ENCODE data around the gene FRMD4B. TPM values are rescaled to one million over a fixed set of nuclear protein-coding genes. Genes with fewer than 3 reads are reported as not detected.
"Not testable (repeated sequence)": the region's sequence is repeated elsewhere in the genome, so short reads cannot be mapped to it uniquely, and the experiment has no call there.

Gene FRMD4B
- polyA plus RNA-seq, 1 donor, result 14.0 TPM

DNA sequence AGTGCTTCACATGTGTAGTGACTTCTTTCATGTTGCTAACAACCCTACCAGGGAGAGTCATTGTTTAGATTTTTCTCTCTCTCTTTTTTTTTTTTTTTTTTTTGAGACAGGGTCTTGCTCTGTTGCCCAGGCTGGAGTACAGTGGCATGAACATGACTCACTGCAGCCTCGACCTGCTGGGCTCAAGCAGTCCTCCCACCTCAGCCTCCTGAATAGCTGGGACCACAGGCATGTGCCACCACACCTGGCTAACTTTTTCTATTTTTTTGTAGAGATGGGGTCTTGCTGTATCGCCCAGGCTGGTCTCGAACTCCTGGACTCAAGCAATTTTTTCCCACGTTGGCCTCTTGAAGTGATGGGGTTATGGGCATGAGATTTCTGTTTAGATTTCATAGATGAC, 63.4 kb downstream of the FRMD4B start:
- DNase-seq (ENCODE audit: low read depth), result not testable (repeated sequence)

DNA sequence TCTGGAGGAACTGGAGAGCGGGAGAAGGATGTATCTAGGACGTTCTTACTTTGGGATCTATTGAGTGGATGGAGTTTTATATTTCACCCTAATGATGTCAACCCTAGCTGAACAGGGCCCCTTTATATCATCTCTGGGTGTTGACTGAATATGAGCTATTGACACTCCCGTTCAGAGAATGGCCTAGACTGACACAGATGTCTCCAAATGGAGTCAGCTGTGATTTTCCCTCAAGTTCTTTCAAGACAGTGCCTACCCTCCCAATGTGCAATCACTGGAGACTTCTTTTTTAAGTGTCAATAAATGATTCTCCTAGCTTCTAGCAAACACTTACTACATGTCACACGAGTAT, 63.8 kb downstream of the FRMD4B start:
- DNase-seq (ENCODE audit: low read depth), result no peak

- no peak for DNase-seq (ENCODE audit: low read depth)
Measured at GRCh38 chr3:69321301-69322157, 64.4 kb downstream of the FRMD4B start.

DNA sequence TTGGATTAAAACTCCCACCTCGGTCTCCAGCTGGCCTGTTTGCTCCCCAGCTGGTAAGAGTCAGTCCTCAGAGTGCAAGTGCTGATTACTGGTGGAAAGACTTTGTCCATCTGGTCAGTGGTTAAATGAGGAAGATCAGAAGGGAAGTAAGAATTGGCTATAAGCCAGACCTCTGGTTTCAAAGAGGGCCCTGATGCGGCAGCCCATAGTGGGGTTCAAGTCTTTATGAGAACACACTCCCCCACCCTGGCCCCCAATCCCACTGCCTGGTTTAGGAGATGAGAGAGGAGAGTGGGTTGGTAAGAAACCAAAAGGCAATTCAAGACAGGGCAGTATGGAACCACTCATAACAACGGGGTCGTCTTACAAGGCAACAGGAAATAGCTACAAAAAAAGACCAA, 65.0 kb downstream of the FRMD4B start:
- no peak for DNase-seq (ENCODE audit: low read depth)

- DNase-seq (ENCODE audit: low read depth), result no peak
Measured at GRCh38 chr3:69319652-69320051, 66.2 kb downstream of the FRMD4B start.

- no peak for DNase-seq (ENCODE audit: low read depth)
Measured at GRCh38 chr3:69318410-69318809, 67.5 kb downstream of the FRMD4B start.

- no peak for DNase-seq (ENCODE audit: low read depth)
Measured at GRCh38 chr3:69313251-69313650, 72.6 kb downstream of the FRMD4B start.

DNA sequence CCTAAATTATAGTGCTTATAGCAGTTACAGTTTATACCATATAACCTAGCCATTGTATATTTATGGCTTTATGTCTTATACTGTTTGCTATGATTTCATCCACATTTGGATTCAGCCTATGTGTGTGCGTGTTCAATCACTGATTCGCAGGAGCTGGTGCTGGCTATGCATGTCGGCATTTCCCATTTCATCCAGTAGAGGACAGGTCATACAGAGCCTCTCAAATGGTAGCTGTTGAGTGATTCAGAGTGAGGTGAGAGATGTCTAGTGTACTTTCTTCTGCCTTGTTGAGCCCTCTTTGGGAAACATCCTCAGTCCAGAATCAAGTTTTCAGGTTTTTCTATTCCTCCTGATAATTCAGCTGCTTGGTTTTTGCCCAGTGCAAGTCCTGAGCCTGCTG, 76.1 kb downstream of the FRMD4B start:
- no peak for DNase-seq (ENCODE audit: low read depth)

DNA sequence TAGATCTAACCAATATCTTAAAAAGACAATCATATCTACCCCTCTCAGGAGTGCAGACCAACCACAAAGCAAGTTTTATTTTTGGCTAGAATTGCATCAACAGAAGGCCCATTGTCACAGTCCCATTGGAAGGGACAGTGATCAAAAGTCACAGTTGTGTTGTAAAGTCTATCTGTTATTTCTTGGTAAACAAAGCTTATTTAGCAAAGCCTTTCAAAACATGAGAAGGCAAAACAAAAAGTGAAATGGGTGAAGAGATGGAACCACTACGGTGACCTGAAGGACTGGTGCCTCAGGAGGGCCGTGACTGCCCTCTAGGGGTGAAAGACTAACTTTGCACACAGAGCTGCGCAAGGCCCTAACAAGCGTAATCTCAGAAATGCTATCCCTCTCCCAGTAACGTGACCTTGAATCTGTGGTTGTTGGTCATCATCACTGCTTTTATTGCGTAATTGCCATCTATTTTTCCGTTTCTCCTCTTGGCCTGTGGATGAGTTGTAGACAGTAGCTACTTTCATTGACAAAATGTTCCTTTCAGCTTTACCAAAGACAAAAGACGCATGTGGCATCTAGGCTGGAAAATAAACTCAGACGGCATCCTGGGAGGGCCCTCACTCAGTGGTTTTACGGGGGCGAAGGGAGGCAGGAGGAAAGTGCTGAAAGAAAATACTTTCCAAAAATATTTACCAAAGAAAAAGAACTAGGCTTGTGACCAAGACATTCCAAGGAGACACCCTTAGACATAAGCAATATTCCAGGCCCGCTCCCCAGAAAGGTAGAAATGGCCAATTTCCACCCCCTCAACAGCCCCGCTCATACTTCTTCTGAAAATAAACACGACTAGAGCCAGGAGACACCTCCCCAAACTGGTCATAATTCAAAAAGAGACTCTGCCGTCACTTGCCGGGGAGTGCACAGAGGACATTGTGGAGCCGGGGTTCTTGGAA, 79.4 kb downstream of the FRMD4B start:
- peak; percentile 59 for DNase-seq (ENCODE audit: low read depth)

DNA sequence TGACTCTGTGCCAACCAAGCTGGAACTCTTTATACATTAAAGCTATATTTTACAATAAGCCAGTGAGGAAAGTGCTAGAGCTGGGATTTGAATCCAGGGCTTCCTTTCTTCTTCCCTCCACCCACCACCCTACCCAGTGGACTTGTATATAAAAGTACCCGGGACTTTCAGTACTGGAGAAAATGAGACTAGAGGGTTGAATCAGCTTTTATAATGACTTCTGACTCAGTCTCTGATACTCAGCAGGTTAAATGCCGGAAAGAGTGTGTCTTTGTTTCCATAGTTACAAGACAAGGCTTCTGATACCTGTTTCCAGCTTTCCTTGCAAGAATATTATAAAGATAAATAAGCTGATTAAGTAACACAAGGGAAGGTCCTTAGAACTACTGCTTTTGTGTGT, 80.9 kb downstream of the FRMD4B start:
- DNase-seq (ENCODE audit: low read depth), result no peak

- no peak for DNase-seq (ENCODE audit: low read depth)
Measured at GRCh38 chr3:69304396-69304795, 81.5 kb downstream of the FRMD4B start.

GRCh38 chr3:69300296-69300695, 85.6 kb downstream of the FRMD4B start:
- DNase-seq (ENCODE audit: low read depth), result no peak

DNA sequence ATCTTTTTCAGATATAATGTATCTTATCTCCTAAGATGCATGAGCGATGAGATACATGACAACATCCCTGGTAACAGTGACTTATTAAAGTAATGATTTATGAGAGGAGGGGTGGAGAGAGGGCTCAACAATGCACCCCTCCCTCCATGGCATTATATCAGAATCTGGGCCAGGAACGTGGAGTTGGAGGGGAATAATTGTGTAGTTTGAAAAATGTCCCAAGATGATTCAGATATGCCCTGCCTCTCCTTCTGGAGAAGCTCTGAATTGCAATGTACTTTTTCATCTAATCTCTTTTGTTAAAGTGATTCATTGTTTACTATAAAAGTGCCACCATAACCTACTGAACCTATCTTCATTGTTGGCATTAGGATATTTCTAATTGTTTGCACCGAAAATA, 86.5 kb downstream of the FRMD4B start:
- DNase-seq (ENCODE audit: low read depth), result no peak

GRCh38 chr3:69297501-69297900, 88.4 kb downstream of the FRMD4B start:
- no peak for DNase-seq (ENCODE audit: low read depth)

GRCh38 chr3:69296995-69297394, 88.9 kb downstream of the FRMD4B start:
- DNase-seq (ENCODE audit: low read depth), result no peak

DNA sequence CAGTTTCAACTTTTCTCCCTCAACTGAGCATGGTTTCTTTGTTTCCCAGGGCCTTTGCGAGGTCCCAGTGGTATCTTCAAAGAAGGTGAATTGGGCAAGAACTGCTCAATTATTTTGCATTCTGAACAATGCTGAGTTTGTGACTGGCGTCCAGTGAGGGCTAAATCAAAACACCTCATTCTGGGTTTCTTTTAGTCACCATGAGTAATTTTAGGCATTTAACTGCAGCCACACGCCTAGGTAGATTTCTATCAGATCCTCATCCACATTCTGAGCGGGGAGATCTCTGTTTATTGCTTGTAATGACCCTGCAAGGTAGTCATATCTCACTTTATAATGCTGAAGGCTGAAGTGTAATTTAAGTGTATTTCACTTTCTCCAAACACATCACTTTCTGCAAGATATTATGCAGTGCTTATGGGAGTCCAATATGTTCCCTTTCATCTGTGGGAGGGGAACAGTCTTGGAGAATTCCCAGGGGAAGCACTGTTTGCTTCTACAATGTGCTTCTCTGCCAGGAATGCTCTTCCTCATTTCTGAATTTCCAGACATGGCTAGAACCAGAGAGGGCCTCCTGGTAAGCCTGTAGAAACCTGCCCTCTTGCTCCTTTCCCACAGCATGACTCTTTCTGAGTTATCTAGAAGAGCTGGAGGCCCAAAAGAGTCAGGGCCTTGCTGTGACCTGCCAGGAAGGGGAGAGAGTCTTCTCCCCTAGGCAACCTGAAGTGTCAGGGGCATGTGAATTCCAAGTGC, 91.7 kb downstream of the FRMD4B start:
- DNase-seq (ENCODE audit: low read depth), result no peak

DNA sequence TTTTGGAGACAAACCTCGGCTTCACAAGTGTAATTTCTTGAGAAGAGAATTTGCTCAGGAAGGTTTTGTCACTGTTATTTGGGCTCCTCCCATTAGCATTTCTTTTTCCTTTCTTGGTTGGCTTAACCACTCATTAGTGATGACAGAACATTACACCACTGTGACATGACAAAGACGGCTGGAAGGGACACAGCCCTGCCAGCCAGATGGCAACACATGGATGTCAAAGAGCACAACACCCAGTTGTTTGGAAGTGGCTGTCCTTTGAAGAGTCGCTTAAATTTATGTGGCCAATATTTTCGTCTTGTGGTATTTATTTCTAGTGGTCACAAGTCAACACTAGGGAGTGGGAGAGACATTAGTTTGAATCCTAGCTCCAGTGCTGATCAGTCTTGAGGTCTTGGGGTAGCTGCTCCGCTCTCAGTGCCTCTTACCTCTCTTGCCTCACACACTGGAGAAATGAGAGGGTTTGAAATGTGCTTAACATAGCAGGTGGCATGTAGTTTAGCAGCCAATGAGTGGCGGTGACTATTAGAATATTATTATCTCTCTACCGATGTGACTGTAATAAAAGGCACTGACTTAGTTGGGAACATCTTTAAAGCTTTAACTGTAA, 92.8 kb downstream of the FRMD4B start:
- DNase-seq (ENCODE audit: low read depth), result no peak

DNA sequence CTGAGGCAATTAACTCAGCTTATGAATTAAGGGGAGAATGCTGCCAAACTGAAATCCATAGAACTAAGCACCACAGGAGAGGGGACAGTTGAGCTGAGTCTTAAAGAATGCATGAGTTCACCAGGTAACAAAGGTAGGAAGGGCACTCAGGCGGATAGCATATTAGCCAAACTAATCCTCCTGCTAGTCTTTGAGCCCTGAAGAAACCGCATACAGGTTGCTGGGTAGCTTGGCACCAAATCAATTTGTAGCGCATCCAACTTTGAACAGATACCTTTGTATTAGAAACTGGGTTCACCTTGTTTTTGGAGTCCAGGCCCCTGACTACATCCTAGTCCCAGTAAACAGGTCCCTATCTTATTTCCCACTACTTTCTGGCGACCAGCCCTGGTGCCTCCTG, 93.7 kb downstream of the FRMD4B start:
- no peak for DNase-seq (ENCODE audit: low read depth)

DNA sequence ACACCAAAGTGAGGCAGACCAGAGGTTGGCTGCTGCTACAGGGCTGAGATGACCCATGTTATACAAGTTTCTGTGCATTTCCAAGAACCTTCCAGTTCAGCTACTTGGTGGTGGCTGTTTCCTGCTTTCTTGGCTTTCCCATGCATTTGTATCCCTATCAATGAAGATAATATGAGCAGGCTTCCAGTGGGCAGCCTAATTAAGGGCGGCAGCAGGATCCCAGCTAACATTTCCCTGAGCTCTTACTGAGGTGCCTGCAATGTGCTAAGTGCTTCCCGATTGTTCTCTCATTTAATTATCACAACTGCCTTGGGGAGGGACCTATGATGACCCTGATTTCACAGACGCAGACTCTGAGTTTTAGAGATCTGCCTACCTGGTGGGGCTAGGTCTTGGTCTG, 95.5 kb downstream of the FRMD4B start:
- DNase-seq (ENCODE audit: low read depth), result no peak

- DNase-seq (ENCODE audit: low read depth), result no peak
Measured at GRCh38 chr3:69290006-69290405, 95.9 kb downstream of the FRMD4B start.

- DNase-seq (ENCODE audit: low read depth), result no peak
Measured at GRCh38 chr3:69288161-69288895, 97.6 kb downstream of the FRMD4B start.
